Trophoblast cell (in vitro differentiated cells and primary cell): Measurements from ENCODE around the gene ZC3H12C.

Source experiments
- DNase-seq, 2 donors: peaks; one replicate each; pipeline ENCODE4 v3.0.0-alpha.2; 2016
- H2AFZ ChIP-seq: 2 replicates; pipeline ENCODE4 v1.6.1; 2013; ENCODE audit warnings: low read length, moderate library complexity, mild to moderate bottlenecking; ENCODE audit not compliant: insufficient read depth, poor library complexity
- H2AK5ac ChIP-seq: 2 replicates; pipeline ENCODE4 v1.6.1; 2013; ENCODE audit warnings: mild to moderate bottlenecking, low read length
- H2BK120ac ChIP-seq: 2 replicates; pipeline ENCODE4 v1.6.1; 2013; ENCODE audit warnings: low read length, mild to moderate bottlenecking, moderate library complexity; ENCODE audit not compliant: insufficient read depth, poor library complexity
- H2BK12ac ChIP-seq: 2 replicates; pipeline ENCODE4 v1.6.1; 2013; ENCODE audit warnings: mild to moderate bottlenecking, low read length, moderate library complexity
- H2BK5ac ChIP-seq: 2 replicates; pipeline ENCODE4 v1.6.1; 2013; ENCODE audit warnings: low read length, low read depth, moderate library complexity, mild to moderate bottlenecking; ENCODE audit not compliant: poor library complexity
- H3K14ac ChIP-seq: 2 replicates; pipeline ENCODE4 v1.6.1; 2013; ENCODE audit warnings: mild to moderate bottlenecking, low read length
- H3K18ac ChIP-seq: 2 replicates; pipeline ENCODE4 v1.6.1; 2013; ENCODE audit warnings: mild to moderate bottlenecking, low read length
- H3K23ac ChIP-seq: 2 replicates; pipeline ENCODE4 v1.6.1; 2013; ENCODE audit warnings: low read length
- H3K27ac ChIP-seq: 2 replicates; pipeline ENCODE4 v1.5.1; 2013; ENCODE audit warnings: low read depth, mild to moderate bottlenecking, inconsistent platforms, low read length, moderate library complexity
- H3K27me3 ChIP-seq: 2 replicates; pipeline ENCODE4 v1.6.1; 2013; ENCODE audit warnings: inconsistent platforms, mild to moderate bottlenecking, low read length, moderate library complexity; ENCODE audit not compliant: insufficient read depth
- H3K36me3 ChIP-seq, 2 experiments: 1 replicate in 1 of 2; 2 replicates in 1 of 2; pipeline ENCODE4 v1.6.1; 2013; ENCODE audit warnings: low read length in 2 of 2, mild to moderate bottlenecking in 2 of 2, moderate library complexity in 1 of 2; ENCODE audit not compliant: insufficient read depth in 2 of 2, control insufficient read depth in 1 of 2
- H3K4ac ChIP-seq: 2 replicates; pipeline ENCODE4 v1.6.1; 2013; ENCODE audit warnings: low read depth, mild to moderate bottlenecking, low read length, moderate library complexity
- H3K4me1 ChIP-seq, 2 experiments: 1 replicate in 1 of 2; 2 replicates in 1 of 2; pipeline ENCODE4 v1.6.1; 2013; ENCODE audit warnings: low read length in 2 of 2, mild to moderate bottlenecking in 2 of 2, moderate library complexity in 1 of 2; ENCODE audit not compliant: insufficient read depth in 2 of 2, control insufficient read depth in 1 of 2
- H3K4me2 ChIP-seq: 2 replicates; pipeline ENCODE4 v1.6.1; 2013; ENCODE audit warnings: inconsistent platforms, mild to moderate bottlenecking, low read length, moderate library complexity
- H3K4me3 ChIP-seq: 2 replicates; pipeline ENCODE4 v1.5.1; 2013; ENCODE audit warnings: mild to moderate bottlenecking, low read depth, low read length, inconsistent platforms
- H3K79me1 ChIP-seq: one replicate; pipeline ENCODE4 v1.6.1; 2013; ENCODE audit warnings: low read length
- H3K79me2 ChIP-seq: 2 replicates; pipeline ENCODE4 v1.6.1; 2013; ENCODE audit warnings: low read length, mild to moderate bottlenecking; ENCODE audit not compliant: control insufficient read depth, insufficient read depth, poor library complexity
- H3K9ac ChIP-seq: 2 replicates; pipeline ENCODE4 v1.6.1; 2013; ENCODE audit warnings: mild to moderate bottlenecking, low read length
- H3K9me3 ChIP-seq: 2 replicates; pipeline ENCODE4 v1.6.1; 2013; ENCODE audit warnings: low read depth, mild to moderate bottlenecking, control low read depth, inconsistent platforms, low read length; ENCODE audit not compliant: insufficient read depth
- H4K12ac ChIP-seq: 2 replicates; pipeline ENCODE4 v1.6.1; 2013; ENCODE audit warnings: low read depth, mild to moderate bottlenecking, low read length, moderate library complexity
- H4K8ac ChIP-seq: 2 replicates; pipeline ENCODE4 v1.6.1; 2013; ENCODE audit warnings: low read depth, mild to moderate bottlenecking, low read length, moderate library complexity
- H4K91ac ChIP-seq: one replicate; pipeline ENCODE4 v1.6.1; 2013; ENCODE audit warnings: low read depth, mild to moderate bottlenecking, low read length, moderate library complexity
- WGBS: extraction: QIAGEN DNeasy Blood & Tissue Kit; methylation state at CpG from one replicate; pipeline ENCODE4 v1.1.7; 2013; ENCODE audit warnings: missing lambda C conversion rate; ENCODE audit not compliant: insufficient read length, insufficient coverage; ENCODE audit errors: extremely low coverage; 5-methylcytosine and 5-hydroxymethylcytosine counted together

ZC3H12C gene

DNA sequence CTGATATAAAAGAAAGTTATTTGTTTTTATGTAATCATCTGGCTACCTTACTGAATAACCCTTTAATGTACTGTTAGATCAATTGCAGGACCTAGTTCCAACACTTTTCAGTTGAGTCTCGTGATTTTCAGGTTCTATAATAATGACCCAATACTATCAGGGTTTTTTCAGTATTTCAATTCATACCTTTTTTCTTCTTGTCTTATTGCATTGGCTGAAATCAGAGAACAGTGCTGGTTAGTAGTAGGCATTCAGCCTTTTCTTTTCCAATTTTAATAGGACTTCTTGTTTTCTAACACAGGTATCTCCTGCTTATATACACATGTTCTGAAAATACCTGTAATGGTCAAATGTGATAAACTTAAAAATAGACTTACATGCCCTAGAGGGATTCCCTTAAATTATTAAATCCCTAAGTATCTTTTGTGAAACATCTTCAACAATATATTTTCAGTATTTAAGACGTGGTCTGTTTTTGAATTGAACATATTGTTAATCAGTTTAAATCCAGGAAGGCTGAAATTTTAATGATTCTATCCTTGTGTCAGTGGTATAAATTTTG, 13.6 kb downstream of the ZC3H12C start:
- H2BK120ac ChIP-seq: no peak overlapping the region
- no peak overlapping the region for H3K4ac ChIP-seq
- DNase-seq: no peak
- H3K18ac ChIP-seq: no peak overlapping the region
- H3K79me2 ChIP-seq: peaks cover 2% of the 10 kb centered on the region
- no peak overlapping the region for H2BK5ac ChIP-seq
- no peaks in the 10 kb centered on the region for H3K79me1 ChIP-seq
- no peak overlapping the region for H3K4me3 ChIP-seq
- no peak overlapping the region for H3K4me2 ChIP-seq
- no peaks in the 10 kb centered on the region for H3K27me3 ChIP-seq
- H4K8ac ChIP-seq: no peak overlapping the region
- peaks cover 2 to 4% of the 10 kb centered on the region in 2 experiments for H3K36me3 ChIP-seq
- H2BK12ac ChIP-seq: no peak overlapping the region
- H2AK5ac ChIP-seq: no peak overlapping the region
- no peak overlapping the region for H3K9ac ChIP-seq
- H3K27ac ChIP-seq: no peak overlapping the region
- H4K12ac ChIP-seq: no peak overlapping the region
- H3K4me1 ChIP-seq: no peaks in the 10 kb centered on the region
- H2AFZ ChIP-seq: no peak overlapping the region
- H3K14ac ChIP-seq: no peak overlapping the region
- no CpG with 5 or more reads among the region's 2 CpGs for WGBS
- no peak overlapping the region for H3K23ac ChIP-seq
- H3K9me3 ChIP-seq: no peaks in the 10 kb centered on the region
- H4K91ac ChIP-seq: no peak overlapping the region

DNA sequence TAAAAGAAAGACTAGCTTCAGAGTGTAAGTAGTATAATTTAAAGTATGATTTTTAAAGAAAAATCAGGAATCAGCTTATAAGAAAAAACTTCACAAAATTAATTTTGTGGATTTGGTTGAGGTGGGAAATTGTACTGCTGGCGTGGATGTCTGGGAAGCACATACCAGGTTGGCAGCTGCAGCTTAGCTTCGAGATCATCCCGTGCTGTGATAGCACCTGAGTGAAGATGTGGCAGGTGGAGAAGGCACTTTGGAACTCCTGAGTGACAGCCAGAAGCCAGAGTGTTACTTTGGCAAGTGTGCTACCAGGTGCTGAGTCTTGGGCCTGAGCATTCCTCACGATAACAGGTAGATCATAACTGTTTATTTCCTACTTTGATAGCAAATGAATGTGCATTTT, 17.7 kb downstream of the ZC3H12C start:
- Histone ChIP-seq H4K8ac (no peak overlapping the region), H3K23ac (no peak overlapping the region)

DNA sequence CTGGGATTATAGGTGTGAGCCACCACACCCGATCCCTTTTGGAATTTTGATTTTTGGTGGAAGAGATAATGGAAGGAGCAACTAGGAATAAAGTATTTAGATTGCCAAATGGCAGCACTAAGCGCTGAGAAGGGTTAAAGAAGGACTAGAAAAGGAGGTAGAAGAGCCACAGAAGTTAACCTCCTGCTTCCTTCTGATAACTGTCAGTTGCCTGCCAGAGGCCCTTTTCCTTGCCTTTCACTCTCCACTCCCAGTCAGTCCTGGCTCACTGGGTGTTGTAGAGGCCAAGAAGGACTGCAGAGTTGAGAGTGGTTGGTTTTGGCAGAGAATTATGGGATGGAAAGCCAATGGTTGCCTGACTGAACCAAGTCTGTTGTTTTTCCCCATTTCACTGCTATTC, 19.3 kb downstream of the ZC3H12C start:
- no peak overlapping the region for H2AFZ ChIP-seq
- no peaks in the 10 kb centered on the region for H3K79me1 ChIP-seq
- no peak overlapping the region for H2BK5ac ChIP-seq
- H3K9me3 ChIP-seq: no peaks in the 10 kb centered on the region
- no peaks in the 10 kb centered on the region for H3K27me3 ChIP-seq
- no peak overlapping the region for H3K14ac ChIP-seq
- H3K18ac ChIP-seq: no peak overlapping the region
- no peak overlapping the region for H4K91ac ChIP-seq
- H2BK12ac ChIP-seq: no peak overlapping the region
- H2BK120ac ChIP-seq: no peak overlapping the region
- H2AK5ac ChIP-seq: no peak overlapping the region
- no peak overlapping the region for H3K4me2 ChIP-seq
- DNase-seq: no peak
- no peak overlapping the region for H4K12ac ChIP-seq
- no peak overlapping the region for H3K4me3 ChIP-seq
- H3K4me1 ChIP-seq: no peaks in the 10 kb centered on the region
- H3K23ac ChIP-seq: no peak overlapping the region
- no peak overlapping the region for H4K8ac ChIP-seq
- WGBS: no CpG with 5 or more reads among the region's 2 CpGs
- peaks cover 6 to 8% of the 10 kb centered on the region in 2 experiments for H3K36me3 ChIP-seq
- H3K79me2 ChIP-seq: peaks cover 2% of the 10 kb centered on the region
- H3K27ac ChIP-seq: no peak overlapping the region
- H3K9ac ChIP-seq: no peak overlapping the region
- no peak overlapping the region for H3K4ac ChIP-seq

More for the DNA sequence above, 17.7 kb downstream of the ZC3H12C start:
- Histone ChIP-seq H2AK5ac (no peak overlapping the region), H4K91ac (no peak overlapping the region), H3K4me2 (no peak overlapping the region), H2BK120ac (no peak overlapping the region), H3K27ac (no peak overlapping the region), H2AFZ (no peak overlapping the region), H3K9ac (no peak overlapping the region), H3K79me2 (peaks cover 2% of the 10 kb centered on the region), H3K9me3 (no peaks in the 10 kb centered on the region), H3K79me1 (no peaks in the 10 kb centered on the region), H3K4me1 (no peaks in the 10 kb centered on the region), H2BK5ac (no peak overlapping the region), H2BK12ac (peak overlapping the region; percentile 31), H3K36me3 (peaks cover 6 to 8% of the 10 kb centered on the region in 2 experiments), H3K14ac (no peak overlapping the region), H3K27me3 (no peaks in the 10 kb centered on the region), H3K4me3 (no peak overlapping the region), H3K4ac (peak overlapping the region; percentile 62), H3K18ac (no peak overlapping the region), H4K12ac (no peak overlapping the region)
- WGBS: no CpG with 5 or more reads among the region's 4 CpGs
- no peak for DNase-seq

DNA sequence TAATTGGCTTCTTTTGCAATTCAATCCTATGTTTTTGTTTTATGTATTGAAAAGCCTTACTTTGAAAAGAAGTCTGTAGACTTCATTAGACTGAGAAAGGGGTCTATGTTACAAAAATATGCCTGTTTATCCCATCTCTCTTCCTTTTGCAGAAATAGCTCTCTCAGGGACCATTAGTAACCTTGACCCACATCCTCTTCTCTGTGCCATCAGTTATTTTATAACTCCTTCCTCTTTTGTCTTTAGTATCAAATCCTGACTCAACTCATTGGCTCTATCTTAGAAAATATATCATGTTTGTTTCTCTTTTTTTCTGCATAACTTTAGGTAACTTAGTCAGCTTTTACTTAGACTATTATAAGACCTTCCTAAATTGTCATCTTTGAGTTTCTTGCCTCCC, 20.3 kb downstream of the ZC3H12C start:
- Histone ChIP-seq H3K18ac (no peak overlapping the region), H3K27ac (no peak overlapping the region), H2BK120ac (no peak overlapping the region), H4K8ac (no peak overlapping the region), H4K12ac (no peak overlapping the region), H3K27me3 (no peaks in the 10 kb centered on the region), H2BK12ac (no peak overlapping the region), H3K14ac (no peak overlapping the region), H3K23ac (no peak overlapping the region), H3K4me3 (no peak overlapping the region), H3K4me1 (no peaks in the 10 kb centered on the region), H2AFZ (no peak overlapping the region), H3K79me1 (no peaks in the 10 kb centered on the region), H2BK5ac (no peak overlapping the region), H3K4me2 (no peak overlapping the region), H3K4ac (no peak overlapping the region), H4K91ac (no peak overlapping the region), H3K9me3 (no peaks in the 10 kb centered on the region), H3K36me3 (peaks cover 6 to 8% of the 10 kb centered on the region in 2 experiments), H3K79me2 (peaks cover 2% of the 10 kb centered on the region), H2AK5ac (no peak overlapping the region), H3K9ac (no peak overlapping the region)
- no peak for DNase-seq
